ENCODE measurements around the gene MEIOB. TPM values are rescaled to one million over a fixed set of nuclear protein-coding genes. Genes with fewer than 3 reads are reported as not detected.

MEIOB gene
- total RNA-seq, 4 donors from 2014 or later: not detected

DNA sequence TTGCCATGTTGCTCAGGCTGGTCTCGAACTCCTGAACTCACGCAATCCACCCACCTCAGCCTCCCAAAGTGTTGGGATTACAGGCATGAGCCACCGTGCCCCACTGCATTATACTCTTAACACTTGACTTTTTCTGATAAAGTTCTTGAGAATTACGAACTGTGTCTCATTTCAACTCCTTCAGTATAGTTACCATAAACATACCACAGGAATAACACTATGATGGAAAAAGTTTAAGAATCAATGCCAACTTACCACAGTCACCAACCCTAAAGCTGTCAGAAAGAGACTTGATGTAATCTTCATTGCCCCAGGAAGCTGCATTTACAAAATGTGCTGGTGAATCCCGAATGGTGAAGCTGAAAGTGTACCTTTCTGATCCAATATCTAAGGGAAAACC, 10.2 kb downstream of the MEIOB start:
- no peaks in the 10 kb centered on the region for H3K4me1 ChIP-seq
- WGBS, 2 donors (ENCODE audit: low coverage in 1 of 2): 54 to 77% methylated on average over 5 of the region's 5 CpGs
- H3K27me3 ChIP-seq: peaks cover 78% of the 10 kb centered on the region
- no peak overlapping the region for H3K27ac ChIP-seq
- H3K9me3 ChIP-seq: no peaks in the 10 kb centered on the region
- no peak overlapping the region for H3K4me3 ChIP-seq
- no peaks in the 10 kb centered on the region for H3K36me3 ChIP-seq
- no peak for ATAC-seq
- no peak for TF ChIP-seq POLR2A (IDR thresholded peaks at IDR 0.05)
- TF ChIP-seq, protein P1, sequence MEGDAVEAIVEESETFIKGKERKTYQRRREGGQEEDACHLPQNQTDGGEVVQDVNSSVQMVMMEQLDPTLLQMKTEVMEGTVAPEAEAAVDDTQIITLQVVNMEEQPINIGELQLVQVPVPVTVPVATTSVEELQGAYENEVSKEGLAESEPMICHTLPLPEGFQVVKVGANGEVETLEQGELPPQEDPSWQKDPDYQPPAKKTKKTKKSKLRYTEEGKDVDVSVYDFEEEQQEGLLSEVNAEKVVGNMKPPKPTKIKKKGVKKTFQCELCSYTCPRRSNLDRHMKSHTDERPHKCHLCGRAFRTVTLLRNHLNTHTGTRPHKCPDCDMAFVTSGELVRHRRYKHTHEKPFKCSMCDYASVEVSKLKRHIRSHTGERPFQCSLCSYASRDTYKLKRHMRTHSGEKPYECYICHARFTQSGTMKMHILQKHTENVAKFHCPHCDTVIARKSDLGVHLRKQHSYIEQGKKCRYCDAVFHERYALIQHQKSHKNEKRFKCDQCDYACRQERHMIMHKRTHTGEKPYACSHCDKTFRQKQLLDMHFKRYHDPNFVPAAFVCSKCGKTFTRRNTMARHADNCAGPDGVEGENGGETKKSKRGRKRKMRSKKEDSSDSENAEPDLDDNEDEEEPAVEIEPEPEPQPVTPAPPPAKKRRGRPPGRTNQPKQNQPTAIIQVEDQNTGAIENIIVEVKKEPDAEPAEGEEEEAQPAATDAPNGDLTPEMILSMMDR (IDR thresholded peaks at IDR 0.05): no peak
- TF ChIP-seq POLR2AphosphoS5 (IDR thresholded peaks at IDR 0.05): no peak
- TF ChIP-seq EP300 (IDR thresholded peaks at IDR 0.05): no peak

DNA sequence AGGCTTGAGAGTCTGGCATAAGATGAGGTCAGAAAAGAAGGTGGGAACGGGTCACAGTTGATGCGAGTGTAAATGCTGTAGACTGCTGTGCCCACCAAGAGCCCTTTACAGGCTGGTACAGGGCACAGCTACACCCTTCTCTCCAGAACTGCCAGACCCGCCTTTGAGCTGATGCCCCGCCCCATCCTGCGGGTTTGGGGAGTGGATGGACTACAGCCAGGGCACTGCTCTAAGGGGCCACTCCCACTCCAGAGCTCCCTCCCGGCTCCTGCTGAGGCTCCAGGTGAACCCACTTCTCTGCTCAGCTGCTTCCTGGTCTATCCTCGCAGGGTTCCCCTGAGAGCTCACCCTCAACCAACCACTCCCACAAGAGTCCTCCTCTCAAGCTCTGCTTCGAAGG, 12.3 kb downstream of the MEIOB start:
- H3K4me1 ChIP-seq: no peaks in the 10 kb centered on the region
- H3K9me3 ChIP-seq: no peaks in the 10 kb centered on the region
- WGBS, 2 donors (ENCODE audit: low coverage in 1 of 2): 17 to 20% methylated on average over 1 to 8 of the region's 8 CpGs
- no peaks in the 10 kb centered on the region for H3K36me3 ChIP-seq
- no peak overlapping the region for H3K27ac ChIP-seq
- no peak overlapping the region for H3K4me3 ChIP-seq
- TF ChIP-seq EP300 (IDR thresholded peaks at IDR 0.05) (no peak), POLR2A (IDR thresholded peaks at IDR 0.05) (no peak), POLR2AphosphoS5 (IDR thresholded peaks at IDR 0.05) (no peak)
- TF ChIP-seq, protein P1 (IDR thresholded peaks at IDR 0.05): no peak
- ATAC-seq: no peak
- H3K27me3 ChIP-seq: peaks cover 74% of the 10 kb centered on the region

DNA sequence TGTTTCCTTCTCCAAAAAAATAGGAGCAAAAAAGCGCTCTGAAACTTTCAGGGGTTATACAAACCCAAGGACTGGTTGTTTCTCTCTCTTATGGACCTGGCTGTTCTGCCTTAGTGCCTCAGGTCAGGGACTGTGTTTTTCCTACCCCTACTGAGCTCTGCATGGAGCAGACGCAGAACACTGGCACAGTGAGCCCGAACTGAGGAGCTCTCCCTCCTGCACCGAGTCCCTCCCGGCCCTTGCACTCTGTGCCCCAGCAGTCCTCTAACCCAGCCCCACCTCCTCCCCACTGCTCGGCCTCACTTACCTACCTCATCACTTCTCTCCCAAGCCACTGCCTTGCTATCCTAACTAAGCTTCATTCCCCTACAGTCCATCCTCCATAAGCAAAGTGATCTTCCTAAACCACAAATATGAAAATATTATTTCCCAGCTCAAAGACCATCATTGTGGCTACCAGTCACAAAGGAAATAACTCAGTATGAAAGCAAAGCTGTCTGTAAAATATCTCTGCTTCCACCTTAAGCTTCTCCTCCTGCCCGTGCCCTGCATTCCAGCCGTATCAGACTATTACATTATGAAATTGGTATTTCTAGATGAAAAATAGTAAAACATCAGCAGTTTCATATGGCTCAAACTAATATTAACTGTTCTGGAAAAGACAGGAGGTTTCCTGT, 13.6 kb downstream of the MEIOB start:
- 16 to 22% methylated on average over 8 of the region's 8 CpGs for WGBS, 2 donors (ENCODE audit: low coverage in 1 of 2)
- TF ChIP-seq, protein P1 (IDR thresholded peaks at IDR 0.05): no peak
- no peak for TF ChIP-seq POLR2A (IDR thresholded peaks at IDR 0.05)
- TF ChIP-seq EP300 (IDR thresholded peaks at IDR 0.05): no peak
- no peak for TF ChIP-seq POLR2AphosphoS5 (IDR thresholded peaks at IDR 0.05)
- no peaks in the 10 kb centered on the region for H3K9me3 ChIP-seq
- no peak overlapping the region for H3K4me3 ChIP-seq
- no peak overlapping the region for H3K27ac ChIP-seq
- H3K27me3 ChIP-seq: peaks cover 69% of the 10 kb centered on the region
- no peaks in the 10 kb centered on the region for H3K36me3 ChIP-seq
- ATAC-seq: no peak
- H3K4me1 ChIP-seq: no peaks in the 10 kb centered on the region

DNA sequence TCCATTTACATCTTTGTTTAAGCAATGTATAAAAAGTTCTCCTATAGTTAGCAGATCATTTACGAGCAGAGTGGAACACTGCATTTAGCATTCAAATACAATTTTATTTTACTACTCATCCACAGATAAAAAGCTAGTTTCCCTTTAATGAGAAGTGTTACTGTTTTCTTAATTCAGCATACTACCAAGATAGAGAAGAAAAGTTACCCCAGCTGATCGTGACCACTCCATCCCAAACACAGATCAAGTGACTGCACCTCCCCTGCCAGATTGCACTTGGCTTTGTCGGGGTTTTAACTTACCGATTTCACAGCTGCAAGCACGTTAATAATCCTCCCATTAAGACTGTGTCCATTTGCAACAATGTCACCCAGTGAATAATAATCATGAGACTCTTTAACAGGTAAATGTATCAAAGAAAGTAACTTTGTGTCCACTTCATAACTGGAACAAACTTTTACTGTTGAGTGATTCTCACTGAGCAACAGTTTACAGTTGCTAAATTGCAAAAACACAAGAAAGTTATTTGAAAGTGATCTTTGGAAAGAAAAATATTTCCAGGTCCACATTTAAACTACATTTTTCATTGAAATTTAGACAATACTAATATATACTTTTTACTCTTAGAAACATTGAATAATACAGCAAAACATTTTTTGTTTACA, 14.4 kb downstream of the MEIOB start:
- H3K4me1 ChIP-seq: no peaks in the 10 kb centered on the region
- H3K27me3 ChIP-seq: peaks cover 63% of the 10 kb centered on the region
- no peak for TF ChIP-seq EP300 (IDR thresholded peaks at IDR 0.05)
- TF ChIP-seq POLR2AphosphoS5 (IDR thresholded peaks at IDR 0.05): no peak
- H3K27ac ChIP-seq: no peak overlapping the region
- no peak overlapping the region for H3K4me3 ChIP-seq
- WGBS, 2 donors (ENCODE audit: low coverage in 1 of 2): 22 to 33% methylated on average over 5 of the region's 5 CpGs
- ATAC-seq: no peak
- no peaks in the 10 kb centered on the region for H3K36me3 ChIP-seq
- no peaks in the 10 kb centered on the region for H3K9me3 ChIP-seq

DNA sequence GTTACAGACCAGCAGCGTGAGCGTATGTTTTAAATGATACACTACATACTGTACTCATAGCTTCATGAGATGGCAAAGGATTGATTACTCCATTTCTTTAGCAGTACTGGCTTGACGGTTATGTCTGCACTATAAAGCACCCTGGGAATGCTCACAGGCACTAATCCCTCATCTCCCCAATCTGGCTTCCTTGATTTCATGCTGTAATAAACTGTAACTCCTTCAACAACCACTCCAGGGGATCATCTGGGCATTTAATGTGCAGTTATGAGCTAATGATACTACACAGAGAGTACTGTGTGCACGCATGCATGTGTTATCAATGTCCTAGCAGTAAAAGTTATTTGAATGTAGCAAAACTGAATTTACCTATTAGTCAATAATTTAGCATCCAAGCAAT, 20.2 kb downstream of the MEIOB start:
- Histone ChIP-seq H3K36me3 (no peaks in the 10 kb centered on the region), H3K4me1 (no peaks in the 10 kb centered on the region), H3K4me3 (no peak overlapping the region), H3K27ac (no peak overlapping the region), H3K27me3 (peaks cover 23% of the 10 kb centered on the region), H3K9me3 (no peaks in the 10 kb centered on the region)
- no peak for TF ChIP-seq POLR2A (IDR thresholded peaks at IDR 0.05)
- no peak for TF ChIP-seq POLR2AphosphoS5 (IDR thresholded peaks at IDR 0.05)
- TF ChIP-seq, protein P1 (IDR thresholded peaks at IDR 0.05): no peak
- TF ChIP-seq EP300 (IDR thresholded peaks at IDR 0.05): no peak
- no peak for ATAC-seq
- 52 to 55% methylated on average over 4 of the region's 4 CpGs for WGBS, 2 donors (ENCODE audit: low coverage in 1 of 2)

All from gastroesophageal sphincter (tissue), 4 donors.